K562 (cell line): ENCODE results near the gene C11orf65. TPM values are rescaled to one million over a fixed set of nuclear protein-coding genes. Genes with fewer than 3 reads are reported as not detected.

Experiments used
- BRD4 ChIP-seq: fragments of 200-600 bp; sonication (generic); IDR thresholded peaks from 2 replicates; pipeline ENCODE4 v1.6.1; 2017; ENCODE audit warnings: inconsistent platforms
- GABPA ChIP-seq: fragments of 200-800 bp; sonication (Bioruptor generic); conservative IDR thresholded peaks from 2 replicates; pipeline ENCODE4 v1.6.1; 2016; ENCODE audit warnings: low read depth, missing genetic modification characterization, missing compliant biosample characterization
- HDAC1 ChIP-seq, 2 experiments: fragments of 450-650 bp; IDR thresholded peaks; 2 replicates each; pipeline ENCODE4 v1.6.1; 2016 to 2017; ENCODE audit warnings: inconsistent platforms in 1 of 2, mild to moderate bottlenecking in 1 of 2, moderate library complexity in 1 of 2
- PCBP2 ChIP-seq: fragments of 200-400 bp; formaldehyde crosslinking; IDR thresholded peaks from 2 replicates; pipeline ENCODE4 v1.6.1; 2018; ENCODE audit warnings: low read length, low read depth, mild to moderate bottlenecking, moderate library complexity; ENCODE audit not compliant: poor library complexity, severe bottlenecking
- PHF20 ChIP-seq: fragments of 450-650 bp; IDR thresholded peaks from 2 replicates; pipeline ENCODE4 v1.6.1; 2018; ENCODE audit not compliant: partially characterized antibody
- RBM39 ChIP-seq: fragments of 200-400 bp; formaldehyde crosslinking; optimal IDR thresholded peaks from 2 replicates; pipeline ENCODE3; 2018; ENCODE audit warnings: low read depth, low read length
- TBL1XR1 ChIP-seq, 2 experiments: IDR thresholded peaks; 2 replicates each; pipeline ENCODE4 v1.6.1; 2012; ENCODE audit warnings: improper control_type of control experiment in 2 of 2, low read length in 2 of 2, mild to moderate bottlenecking in 1 of 2
- ZSCAN29 ChIP-seq: fragments of 450-650 bp; IDR thresholded peaks from 2 replicates; pipeline ENCODE4 v1.6.1; 2017
- polyA plus RNA-seq, 8 experiments: library from polyadenylated mRNA; depleted of rRNA in 4 of 8; stranded (reverse) in 5 of 8; unstranded in 3 of 8; fragments of >200 nt; fragmentation: Nextera tagmentation in 2 of 8; fragmentation: Illumina TruSeq in 1 of 8; extraction: Ambion mirVana in 2 of 8; extraction: Trizol in 1 of 8; gene quantifications; 2 replicates each; pipeline versions ENCODE4 v1.2.1 to v1.2.3, GENCODE V29; 2011 to 2014; ENCODE audit warnings: inconsistent platforms in 1 of 8, missing spikeins in 1 of 8
- total RNA-seq, 7 experiments: library from RNA; depleted of rRNA in 6 of 7; stranded (reverse); fragments of >200 nt in 6 of 7; fragmentation: Illumina TruSeq in 2 of 7; extraction: Trizol in 2 of 7; gene quantifications; 2 replicates each; pipeline versions ENCODE4 v1.2.1 to v1.2.3, GENCODE V29; 2011 to 2021; ENCODE audit warnings: low replicate concordance in 1 of 7
- TF ChIP-seq, protein P1 (sequence below): fragments of 200-600 bp; sonication (generic); IDR thresholded peaks from one replicate; pipeline ENCODE4 v1.6.1; 2012; ENCODE audit warnings: mild to moderate bottlenecking, low read depth, low read length, inconsistent platforms
- TF ChIP-seq, protein P2 (sequence below): sonication (generic); formaldehyde crosslinking; IDR thresholded peaks from 2 replicates; pipeline ENCODE4 v1.5.0; 2020; ENCODE audit warnings: missing genetic modification reagents
- TF ChIP-seq, protein P3 (sequence below): IDR thresholded peaks from 2 replicates; pipeline ENCODE4 v1.6.1; 2011; ENCODE audit not compliant: insufficient read length; ENCODE audit errors: extremely low read depth
- TF ChIP-seq, protein P4 (sequence below), 2 experiments: IDR thresholded peaks; 2 replicates each; pipeline ENCODE4 v1.6.1; 2011; ENCODE audit warnings: borderline replicate concordance in 1 of 2, control low read depth in 1 of 2, low read depth in 1 of 2, low read length in 1 of 2, mild to moderate bottlenecking in 1 of 2, mixed read lengths in 1 of 2, moderate library complexity in 1 of 2; ENCODE audit not compliant: insufficient read depth in 1 of 2, insufficient read length in 1 of 2, poor library complexity in 1 of 2, severe bottlenecking in 1 of 2; ENCODE audit errors: extremely low read depth in 1 of 2

C11orf65 gene
- total and polyA plus RNA-seq, 9 of the 15 experiments (the other 6 are each of a cell fraction or from before 2014, with no cell fraction given): 1.0 to 2.1 (median 1.2) TPM

DNA sequence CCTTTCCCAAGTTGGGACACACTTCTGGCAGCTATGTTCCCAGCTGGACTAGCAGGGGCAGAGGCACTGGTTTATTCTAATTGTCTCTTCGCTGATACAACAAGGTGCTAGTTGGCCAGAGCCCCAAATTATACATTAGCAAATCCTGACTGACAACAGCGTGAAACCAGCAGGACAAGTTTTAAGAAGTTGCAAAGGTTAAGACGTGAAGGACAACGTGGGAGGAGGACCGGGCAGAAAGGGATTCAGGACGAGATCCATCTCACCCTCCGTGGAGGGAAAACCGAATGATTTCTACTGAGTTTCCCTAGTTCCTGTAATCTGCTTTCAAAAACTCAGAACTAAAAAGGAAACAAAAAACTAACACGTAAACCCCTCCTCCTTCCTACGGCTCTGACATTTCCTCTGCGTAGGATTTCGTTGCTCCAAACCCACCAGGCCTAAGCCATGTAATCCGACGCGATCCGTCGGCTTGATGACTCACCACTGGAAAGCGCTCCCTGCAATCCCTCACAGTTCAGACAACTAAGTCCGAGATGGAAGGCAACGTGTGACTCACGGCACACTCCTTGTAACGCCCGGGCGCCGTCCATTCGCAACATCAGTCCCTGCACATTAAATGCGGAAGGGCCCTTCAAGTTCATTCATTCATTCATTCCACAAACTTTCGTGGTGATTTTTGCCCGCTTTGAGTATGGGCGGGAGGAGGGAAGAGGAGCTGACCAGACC, 30.2 kb upstream of the C11orf65 start (continued):
- TF ChIP-seq, protein P1, sequence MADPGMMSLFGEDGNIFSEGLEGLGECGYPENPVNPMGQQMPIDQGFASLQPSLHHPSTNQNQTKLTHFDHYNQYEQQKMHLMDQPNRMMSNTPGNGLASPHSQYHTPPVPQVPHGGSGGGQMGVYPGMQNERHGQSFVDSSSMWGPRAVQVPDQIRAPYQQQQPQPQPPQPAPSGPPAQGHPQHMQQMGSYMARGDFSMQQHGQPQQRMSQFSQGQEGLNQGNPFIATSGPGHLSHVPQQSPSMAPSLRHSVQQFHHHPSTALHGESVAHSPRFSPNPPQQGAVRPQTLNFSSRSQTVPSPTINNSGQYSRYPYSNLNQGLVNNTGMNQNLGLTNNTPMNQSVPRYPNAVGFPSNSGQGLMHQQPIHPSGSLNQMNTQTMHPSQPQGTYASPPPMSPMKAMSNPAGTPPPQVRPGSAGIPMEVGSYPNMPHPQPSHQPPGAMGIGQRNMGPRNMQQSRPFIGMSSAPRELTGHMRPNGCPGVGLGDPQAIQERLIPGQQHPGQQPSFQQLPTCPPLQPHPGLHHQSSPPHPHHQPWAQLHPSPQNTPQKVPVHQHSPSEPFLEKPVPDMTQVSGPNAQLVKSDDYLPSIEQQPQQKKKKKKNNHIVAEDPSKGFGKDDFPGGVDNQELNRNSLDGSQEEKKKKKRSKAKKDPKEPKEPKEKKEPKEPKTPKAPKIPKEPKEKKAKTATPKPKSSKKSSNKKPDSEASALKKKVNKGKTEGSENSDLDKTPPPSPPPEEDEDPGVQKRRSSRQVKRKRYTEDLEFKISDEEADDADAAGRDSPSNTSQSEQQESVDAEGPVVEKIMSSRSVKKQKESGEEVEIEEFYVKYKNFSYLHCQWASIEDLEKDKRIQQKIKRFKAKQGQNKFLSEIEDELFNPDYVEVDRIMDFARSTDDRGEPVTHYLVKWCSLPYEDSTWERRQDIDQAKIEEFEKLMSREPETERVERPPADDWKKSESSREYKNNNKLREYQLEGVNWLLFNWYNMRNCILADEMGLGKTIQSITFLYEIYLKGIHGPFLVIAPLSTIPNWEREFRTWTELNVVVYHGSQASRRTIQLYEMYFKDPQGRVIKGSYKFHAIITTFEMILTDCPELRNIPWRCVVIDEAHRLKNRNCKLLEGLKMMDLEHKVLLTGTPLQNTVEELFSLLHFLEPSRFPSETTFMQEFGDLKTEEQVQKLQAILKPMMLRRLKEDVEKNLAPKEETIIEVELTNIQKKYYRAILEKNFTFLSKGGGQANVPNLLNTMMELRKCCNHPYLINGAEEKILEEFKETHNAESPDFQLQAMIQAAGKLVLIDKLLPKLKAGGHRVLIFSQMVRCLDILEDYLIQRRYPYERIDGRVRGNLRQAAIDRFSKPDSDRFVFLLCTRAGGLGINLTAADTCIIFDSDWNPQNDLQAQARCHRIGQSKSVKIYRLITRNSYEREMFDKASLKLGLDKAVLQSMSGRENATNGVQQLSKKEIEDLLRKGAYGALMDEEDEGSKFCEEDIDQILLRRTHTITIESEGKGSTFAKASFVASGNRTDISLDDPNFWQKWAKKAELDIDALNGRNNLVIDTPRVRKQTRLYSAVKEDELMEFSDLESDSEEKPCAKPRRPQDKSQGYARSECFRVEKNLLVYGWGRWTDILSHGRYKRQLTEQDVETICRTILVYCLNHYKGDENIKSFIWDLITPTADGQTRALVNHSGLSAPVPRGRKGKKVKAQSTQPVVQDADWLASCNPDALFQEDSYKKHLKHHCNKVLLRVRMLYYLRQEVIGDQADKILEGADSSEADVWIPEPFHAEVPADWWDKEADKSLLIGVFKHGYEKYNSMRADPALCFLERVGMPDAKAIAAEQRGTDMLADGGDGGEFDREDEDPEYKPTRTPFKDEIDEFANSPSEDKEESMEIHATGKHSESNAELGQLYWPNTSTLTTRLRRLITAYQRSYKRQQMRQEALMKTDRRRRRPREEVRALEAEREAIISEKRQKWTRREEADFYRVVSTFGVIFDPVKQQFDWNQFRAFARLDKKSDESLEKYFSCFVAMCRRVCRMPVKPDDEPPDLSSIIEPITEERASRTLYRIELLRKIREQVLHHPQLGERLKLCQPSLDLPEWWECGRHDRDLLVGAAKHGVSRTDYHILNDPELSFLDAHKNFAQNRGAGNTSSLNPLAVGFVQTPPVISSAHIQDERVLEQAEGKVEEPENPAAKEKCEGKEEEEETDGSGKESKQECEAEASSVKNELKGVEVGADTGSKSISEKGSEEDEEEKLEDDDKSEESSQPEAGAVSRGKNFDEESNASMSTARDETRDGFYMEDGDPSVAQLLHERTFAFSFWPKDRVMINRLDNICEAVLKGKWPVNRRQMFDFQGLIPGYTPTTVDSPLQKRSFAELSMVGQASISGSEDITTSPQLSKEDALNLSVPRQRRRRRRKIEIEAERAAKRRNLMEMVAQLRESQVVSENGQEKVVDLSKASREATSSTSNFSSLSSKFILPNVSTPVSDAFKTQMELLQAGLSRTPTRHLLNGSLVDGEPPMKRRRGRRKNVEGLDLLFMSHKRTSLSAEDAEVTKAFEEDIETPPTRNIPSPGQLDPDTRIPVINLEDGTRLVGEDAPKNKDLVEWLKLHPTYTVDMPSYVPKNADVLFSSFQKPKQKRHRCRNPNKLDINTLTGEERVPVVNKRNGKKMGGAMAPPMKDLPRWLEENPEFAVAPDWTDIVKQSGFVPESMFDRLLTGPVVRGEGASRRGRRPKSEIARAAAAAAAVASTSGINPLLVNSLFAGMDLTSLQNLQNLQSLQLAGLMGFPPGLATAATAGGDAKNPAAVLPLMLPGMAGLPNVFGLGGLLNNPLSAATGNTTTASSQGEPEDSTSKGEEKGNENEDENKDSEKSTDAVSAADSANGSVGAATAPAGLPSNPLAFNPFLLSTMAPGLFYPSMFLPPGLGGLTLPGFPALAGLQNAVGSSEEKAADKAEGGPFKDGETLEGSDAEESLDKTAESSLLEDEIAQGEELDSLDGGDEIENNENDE: no peak
- TF ChIP-seq RBM39: peak; percentile 54
- TF ChIP-seq PCBP2: no peak
- TF ChIP-seq TBL1XR1 (IDR thresholded peaks at IDR 0.05; ENCODE audit: low read length in 2 of 2): peak in 1 of 2 experiments; percentile 52; a peak in 1 of 4 replicates
- TF ChIP-seq, protein P2, sequence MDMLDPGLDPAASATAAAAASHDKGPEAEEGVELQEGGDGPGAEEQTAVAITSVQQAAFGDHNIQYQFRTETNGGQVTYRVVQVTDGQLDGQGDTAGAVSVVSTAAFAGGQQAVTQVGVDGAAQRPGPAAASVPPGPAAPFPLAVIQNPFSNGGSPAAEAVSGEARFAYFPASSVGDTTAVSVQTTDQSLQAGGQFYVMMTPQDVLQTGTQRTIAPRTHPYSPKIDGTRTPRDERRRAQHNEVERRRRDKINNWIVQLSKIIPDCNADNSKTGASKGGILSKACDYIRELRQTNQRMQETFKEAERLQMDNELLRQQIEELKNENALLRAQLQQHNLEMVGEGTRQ: no peak
- TF ChIP-seq PHF20: no peak
- no peak for TF ChIP-seq ZSCAN29
- TF ChIP-seq, protein P3, sequence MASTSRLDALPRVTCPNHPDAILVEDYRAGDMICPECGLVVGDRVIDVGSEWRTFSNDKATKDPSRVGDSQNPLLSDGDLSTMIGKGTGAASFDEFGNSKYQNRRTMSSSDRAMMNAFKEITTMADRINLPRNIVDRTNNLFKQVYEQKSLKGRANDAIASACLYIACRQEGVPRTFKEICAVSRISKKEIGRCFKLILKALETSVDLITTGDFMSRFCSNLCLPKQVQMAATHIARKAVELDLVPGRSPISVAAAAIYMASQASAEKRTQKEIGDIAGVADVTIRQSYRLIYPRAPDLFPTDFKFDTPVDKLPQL: peak; percentile 28
- TF ChIP-seq, protein P4, sequence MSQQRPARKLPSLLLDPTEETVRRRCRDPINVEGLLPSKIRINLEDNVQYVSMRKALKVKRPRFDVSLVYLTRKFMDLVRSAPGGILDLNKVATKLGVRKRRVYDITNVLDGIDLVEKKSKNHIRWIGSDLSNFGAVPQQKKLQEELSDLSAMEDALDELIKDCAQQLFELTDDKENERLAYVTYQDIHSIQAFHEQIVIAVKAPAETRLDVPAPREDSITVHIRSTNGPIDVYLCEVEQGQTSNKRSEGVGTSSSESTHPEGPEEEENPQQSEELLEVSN (IDR thresholded peaks at IDR 0.05; ENCODE audit: borderline replicate concordance in 1 of 2, extremely low read depth in 1 of 2, insufficient read depth in 1 of 2, insufficient read length in 1 of 2, low read depth in 1 of 2, low read length in 1 of 2, poor library complexity in 1 of 2, severe bottlenecking in 1 of 2): peak in 1 of 2 experiments; percentile 65
- peak; percentile 54; the same call in 1 of the 2 replicates for TF ChIP-seq BRD4
- TF ChIP-seq GABPA (tag): no peak; the same call in 1 of the 2 replicates
- TF ChIP-seq HDAC1 (IDR thresholded peaks at IDR 0.05): peak in 1 of 2 experiments; percentile 79; a peak in 2 of 4 replicates
